Measurements from ENCODE around the gene HSPA4.
"Not testable (repeated sequence)": the region's sequence is repeated elsewhere in the genome, so short reads cannot be mapped to it uniquely, and the experiment has no call there.

The HSPA4 gene

DNA sequence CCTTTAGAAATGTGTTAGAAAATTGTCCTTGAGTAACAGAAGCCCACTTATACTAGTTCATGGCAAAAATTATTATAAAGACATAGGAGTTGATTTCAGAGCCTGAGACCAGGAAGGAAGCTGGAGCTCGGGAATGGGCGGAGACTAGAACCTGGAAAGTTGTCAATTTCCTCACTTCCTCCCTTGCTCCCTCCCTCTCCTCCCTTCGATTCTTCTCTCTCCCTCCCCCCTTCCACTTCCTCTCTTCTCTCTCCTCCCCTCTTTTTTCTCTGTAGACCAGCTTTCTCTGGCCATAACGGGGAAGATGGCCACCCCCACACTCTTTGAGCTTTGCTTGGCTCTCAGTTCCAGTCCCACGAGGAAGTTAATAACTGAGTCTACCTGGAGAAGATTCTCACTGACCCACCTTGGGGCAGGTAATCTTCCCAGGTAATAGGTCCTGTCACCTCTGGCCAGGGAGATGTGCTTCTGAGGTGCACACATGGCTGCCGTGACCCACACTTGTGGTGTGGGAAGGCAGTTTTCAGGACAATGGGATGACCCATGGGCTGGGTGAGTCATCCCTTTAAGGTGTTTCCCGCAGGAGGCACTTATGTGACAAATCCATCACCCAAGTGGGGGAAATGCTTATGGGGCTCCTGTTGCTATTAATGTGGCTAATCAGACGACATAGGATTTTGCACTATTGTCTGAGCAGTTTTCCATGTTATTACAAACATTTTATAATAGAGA is 78.7 kb downstream of the HSPA4 start:
- DNase-seq (ENCODE audit: low read depth): peak; percentile 51
- TF ChIP-seq, protein P1, sequence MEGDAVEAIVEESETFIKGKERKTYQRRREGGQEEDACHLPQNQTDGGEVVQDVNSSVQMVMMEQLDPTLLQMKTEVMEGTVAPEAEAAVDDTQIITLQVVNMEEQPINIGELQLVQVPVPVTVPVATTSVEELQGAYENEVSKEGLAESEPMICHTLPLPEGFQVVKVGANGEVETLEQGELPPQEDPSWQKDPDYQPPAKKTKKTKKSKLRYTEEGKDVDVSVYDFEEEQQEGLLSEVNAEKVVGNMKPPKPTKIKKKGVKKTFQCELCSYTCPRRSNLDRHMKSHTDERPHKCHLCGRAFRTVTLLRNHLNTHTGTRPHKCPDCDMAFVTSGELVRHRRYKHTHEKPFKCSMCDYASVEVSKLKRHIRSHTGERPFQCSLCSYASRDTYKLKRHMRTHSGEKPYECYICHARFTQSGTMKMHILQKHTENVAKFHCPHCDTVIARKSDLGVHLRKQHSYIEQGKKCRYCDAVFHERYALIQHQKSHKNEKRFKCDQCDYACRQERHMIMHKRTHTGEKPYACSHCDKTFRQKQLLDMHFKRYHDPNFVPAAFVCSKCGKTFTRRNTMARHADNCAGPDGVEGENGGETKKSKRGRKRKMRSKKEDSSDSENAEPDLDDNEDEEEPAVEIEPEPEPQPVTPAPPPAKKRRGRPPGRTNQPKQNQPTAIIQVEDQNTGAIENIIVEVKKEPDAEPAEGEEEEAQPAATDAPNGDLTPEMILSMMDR (IDR thresholded peaks at IDR 0.05; ENCODE audit: low read length, missing control alignments): no peak

DNA sequence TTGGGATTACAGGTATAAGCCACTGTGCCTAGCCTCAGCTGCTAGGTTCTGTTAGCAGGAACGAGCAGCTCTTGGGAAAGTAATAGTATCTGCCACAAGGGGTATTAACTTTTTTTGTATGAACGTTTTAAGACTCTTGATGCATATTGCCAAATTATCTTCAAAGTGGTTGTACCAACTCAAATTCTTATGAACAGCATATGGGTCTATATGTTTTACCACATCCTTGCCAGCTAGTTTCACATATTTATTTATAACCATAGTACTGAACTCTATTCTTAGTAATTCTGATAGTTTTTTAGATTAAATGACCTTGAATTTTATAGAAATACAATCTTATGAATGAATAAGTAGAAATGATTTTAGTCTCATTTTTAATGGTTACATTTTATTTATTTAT is 80.9 kb downstream of the HSPA4 start:
- TF ChIP-seq, protein P1 (IDR thresholded peaks at IDR 0.05; ENCODE audit: low read length, missing control alignments): no peak
- no peak overlapping the region for H3K4me3 ChIP-seq (replicated peaks; ENCODE audit: low read depth, low read length)
- DNase-seq (ENCODE audit: low read depth): no peak

More for the DNA sequence above, 78.7 kb downstream of the HSPA4 start:
- H3K4me3 ChIP-seq (replicated peaks; ENCODE audit: low read depth, low read length): no peak overlapping the region

GRCh38 chr5:133133241-133133640 is 81.4 kb downstream of the HSPA4 start:
- DNase-seq (ENCODE audit: low read depth); H3K4me3 ChIP-seq (replicated peaks; ENCODE audit: low read depth, low read length): not testable (repeated sequence)

DNA sequence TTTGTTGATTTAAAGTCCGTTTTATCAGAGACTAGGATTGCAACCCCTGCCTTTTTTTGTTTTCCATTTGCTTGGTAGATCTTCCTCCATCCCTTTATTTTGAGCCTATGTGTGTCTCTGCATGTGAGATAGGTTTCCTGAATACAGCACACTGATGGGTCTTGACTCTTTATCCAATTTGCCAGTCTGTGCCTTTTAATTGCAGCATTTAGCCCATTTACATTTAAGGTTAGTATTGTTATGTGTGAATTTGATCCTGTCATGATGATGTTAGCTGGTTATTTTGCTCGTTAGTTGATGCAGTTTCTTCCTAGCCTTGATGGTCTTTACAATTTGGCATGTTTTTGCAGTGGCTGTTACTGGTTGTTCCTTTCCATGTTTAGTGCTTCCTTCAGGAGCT is 85.1 kb downstream of the HSPA4 start:
- H3K4me3 ChIP-seq (replicated peaks; ENCODE audit: low read depth, low read length): not testable (repeated sequence)

DNA sequence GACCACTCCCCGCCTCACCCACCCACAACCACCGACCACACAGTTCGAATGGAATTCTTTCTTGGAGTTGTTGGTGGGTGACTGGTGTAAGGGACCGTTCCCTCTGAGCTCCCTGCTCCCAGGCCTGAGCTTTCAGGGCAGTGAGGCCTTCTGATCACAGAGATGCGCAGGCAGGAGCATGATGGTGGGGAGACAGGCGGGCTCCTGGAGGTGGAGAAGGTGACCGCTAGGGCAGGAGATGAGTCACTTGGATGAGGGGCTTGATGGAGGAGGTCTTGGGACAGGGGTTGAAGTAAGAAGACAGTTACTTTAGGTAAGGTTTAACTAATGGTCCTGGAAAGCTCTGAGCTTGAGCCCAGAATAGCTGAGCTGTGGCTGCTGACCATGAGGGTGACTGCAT is 88.5 kb downstream of the HSPA4 start:
- H3K4me3 ChIP-seq (replicated peaks; ENCODE audit: low read depth, low read length): no peak overlapping the region
- no peak for DNase-seq (ENCODE audit: low read depth)
- TF ChIP-seq, protein P1 (IDR thresholded peaks at IDR 0.05; ENCODE audit: low read length, missing control alignments): no peak

More for the DNA sequence above, 85.1 kb downstream of the HSPA4 start:
- DNase-seq (ENCODE audit: low read depth): not testable (repeated sequence)

GRCh38 chr5:133141746-133142145 is 89.9 kb downstream of the HSPA4 start:
- no peak overlapping the region for H3K4me3 ChIP-seq (replicated peaks; ENCODE audit: low read depth, low read length)
- TF ChIP-seq, protein P1 (IDR thresholded peaks at IDR 0.05; ENCODE audit: low read length, missing control alignments): no peak
- DNase-seq (ENCODE audit: low read depth): peak; percentile 5

GRCh38 chr5:133142782-133143181 is 91.0 kb downstream of the HSPA4 start:
- TF ChIP-seq, protein P1 (IDR thresholded peaks at IDR 0.05; ENCODE audit: low read length, missing control alignments): no peak
- DNase-seq (ENCODE audit: low read depth): no peak
- H3K4me3 ChIP-seq (replicated peaks; ENCODE audit: low read depth, low read length): no peak overlapping the region

DNA sequence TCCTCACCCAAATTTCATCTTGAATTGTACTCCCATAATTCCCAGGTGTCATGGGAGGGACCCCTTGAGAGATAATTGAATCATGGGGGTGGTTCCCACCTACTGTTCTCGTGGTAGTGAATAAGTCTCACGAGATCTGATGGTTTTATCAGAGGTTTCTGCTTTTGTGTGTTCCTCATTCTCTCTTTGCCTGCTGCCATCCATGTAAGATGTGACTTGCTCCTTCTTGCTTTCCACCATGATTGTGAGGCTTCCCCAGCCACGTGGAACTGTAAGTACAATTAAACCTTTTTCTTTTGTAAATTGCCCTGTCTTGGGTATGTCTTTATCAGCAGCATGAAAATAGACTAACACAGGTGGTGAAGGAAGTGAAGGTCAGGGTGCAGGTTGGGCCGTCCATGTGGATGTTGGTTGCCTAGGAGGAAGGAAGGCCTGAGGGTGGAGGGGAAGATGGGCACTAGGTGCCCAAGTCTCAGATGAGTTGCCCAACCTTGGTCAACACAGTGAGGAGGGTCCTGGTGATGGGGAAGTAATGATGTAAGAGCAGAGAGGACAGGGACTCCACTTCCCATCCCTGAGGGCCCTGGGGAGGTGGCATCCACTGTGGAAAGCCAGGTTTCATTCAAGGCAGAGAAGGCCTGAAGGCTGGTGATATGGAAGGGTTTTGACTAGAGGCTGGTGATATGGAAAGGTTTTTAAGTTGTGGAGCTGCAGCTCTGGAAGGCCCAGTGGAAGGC is 92.6 kb downstream of the HSPA4 start:
- no peak overlapping the region for H3K4me3 ChIP-seq (replicated peaks; ENCODE audit: low read depth, low read length)
- no peak for DNase-seq (ENCODE audit: low read depth)
- TF ChIP-seq, protein P1 (IDR thresholded peaks at IDR 0.05; ENCODE audit: low read length, missing control alignments): no peak

Data from fibroblast of pulmonary artery (primary cell).